ENCODE measurements around the gene LMAN1.

- TF ChIP-seq EZH2 (IDR thresholded peaks at IDR 0.05; ENCODE audit: low read depth, unreplicated experiment) (no peak), JUNB (IDR thresholded peaks at IDR 0.05; ENCODE audit: unreplicated experiment) (no peak), POLR2AphosphoS5 (IDR thresholded peaks at IDR 0.05; ENCODE audit: low read depth) (no peak), NANOG (IDR thresholded peaks at IDR 0.05; ENCODE audit: borderline replicate concordance) (no peak)
- TF ChIP-seq, protein P1, sequence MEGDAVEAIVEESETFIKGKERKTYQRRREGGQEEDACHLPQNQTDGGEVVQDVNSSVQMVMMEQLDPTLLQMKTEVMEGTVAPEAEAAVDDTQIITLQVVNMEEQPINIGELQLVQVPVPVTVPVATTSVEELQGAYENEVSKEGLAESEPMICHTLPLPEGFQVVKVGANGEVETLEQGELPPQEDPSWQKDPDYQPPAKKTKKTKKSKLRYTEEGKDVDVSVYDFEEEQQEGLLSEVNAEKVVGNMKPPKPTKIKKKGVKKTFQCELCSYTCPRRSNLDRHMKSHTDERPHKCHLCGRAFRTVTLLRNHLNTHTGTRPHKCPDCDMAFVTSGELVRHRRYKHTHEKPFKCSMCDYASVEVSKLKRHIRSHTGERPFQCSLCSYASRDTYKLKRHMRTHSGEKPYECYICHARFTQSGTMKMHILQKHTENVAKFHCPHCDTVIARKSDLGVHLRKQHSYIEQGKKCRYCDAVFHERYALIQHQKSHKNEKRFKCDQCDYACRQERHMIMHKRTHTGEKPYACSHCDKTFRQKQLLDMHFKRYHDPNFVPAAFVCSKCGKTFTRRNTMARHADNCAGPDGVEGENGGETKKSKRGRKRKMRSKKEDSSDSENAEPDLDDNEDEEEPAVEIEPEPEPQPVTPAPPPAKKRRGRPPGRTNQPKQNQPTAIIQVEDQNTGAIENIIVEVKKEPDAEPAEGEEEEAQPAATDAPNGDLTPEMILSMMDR (conservative IDR thresholded peaks at IDR 0.05; ENCODE audit: low read depth in 2 of 2), result no peak
Observed at GRCh38 chr18:59298871-59299270, 60.2 kb downstream of the LMAN1 start.
